Transverse colon (tissue), 4 donors: ENCODE measurements around the gene PLVAP. TPM values are rescaled to one million over a fixed set of nuclear protein-coding genes. Genes with fewer than 3 reads are reported as not detected.

Experiments used
- DNase-seq: peaks from one replicate; pipeline ENCODE4 v3.0.0-alpha.2; 2019
- H3K27ac ChIP-seq, 4 donors: fragments of 200-600 bp; sonication (generic); 2 replicates each; pipeline ENCODE4 v1.5.1; 2016 to 2018; ENCODE audit warnings: inconsistent platforms in 4 of 4
- H3K27me3 ChIP-seq: fragments of 200-600 bp; sonication (generic); 2 replicates; pipeline ENCODE4 v1.5.1; 2017; ENCODE audit warnings: inconsistent platforms
- H3K36me3 ChIP-seq, 4 donors: fragments of 200-600 bp; sonication (generic); 2 replicates each; pipeline ENCODE4 v1.5.1; 2017 to 2019; ENCODE audit warnings: inconsistent platforms in 4 of 4
- H3K4me1 ChIP-seq, 4 donors: fragments of 200-600 bp; sonication (generic); 2 replicates each; pipeline ENCODE4 v1.5.1; 2017 to 2020; ENCODE audit warnings: inconsistent platforms in 4 of 4
- H3K4me3 ChIP-seq, 4 donors: fragments of 200-600 bp; sonication (generic); 1 replicate in 1 of 4; 2 replicates in 3 of 4; pipeline versions ENCODE4 v1.5.1 to v1.6.1; 2017 to 2019; ENCODE audit warnings: inconsistent platforms in 4 of 4
- H3K9me3 ChIP-seq, 2 donors: fragments of 200-600 bp; sonication (generic); 2 replicates each; pipeline ENCODE4 v1.5.1; 2017 to 2019; ENCODE audit warnings: inconsistent platforms in 2 of 2
- EP300 ChIP-seq: sonication (generic); formaldehyde crosslinking; IDR thresholded peaks from one replicate; pipeline ENCODE4 v1.6.1; 2017; ENCODE audit warnings: antibody characterized with exemption, low read depth
- POLR2A ChIP-seq: fragments of 450-650 bp; IDR thresholded peaks from one replicate; pipeline ENCODE4 v1.6.1; 2016; ENCODE audit warnings: antibody characterized with exemption, mild to moderate bottlenecking, moderate library complexity
- POLR2AphosphoS5 ChIP-seq, 3 donors: sonication (generic); formaldehyde crosslinking; IDR thresholded peaks; one replicate each; pipeline ENCODE4 v1.6.1; 2016; ENCODE audit warnings: antibody characterized with exemption in 3 of 3
- WGBS, 2 donors: methylation state at CpG; one replicate each; pipeline ENCODE4 v1.1.5; 2018; ENCODE audit warnings: low coverage in 1 of 2; 5-methylcytosine and 5-hydroxymethylcytosine counted together
- in situ Hi-C, 4 donors: fragments of 200-750 bp; cut with MboI; loops; one replicate each; pipeline versions ENCODE4 v1.15.0 to v1.15.1; 2017; ENCODE audit warnings: low sequenced_read_pairs in 3 of 4, low pct_ligation_motif_present in 1 of 4, low pct_unique_long_range_greater_than_20kb in 1 of 4
- intact Hi-C: fragments of 100-400 bp; cut with DNase I; formaldehyde crosslinking; loops from one replicate; pipeline ENCODE4 v1.15.1; 2023; ENCODE audit warnings: low total_unique reads
- total RNA-seq, 4 donors: library from RNA; depleted of rRNA; stranded (reverse); fragments of >200 nt; gene quantifications; one replicate each; pipeline ENCODE4 v1.1.0, GENCODE V29; 2016
- TF ChIP-seq, protein P1 (sequence below), 5 experiments: fragments of 200-600 bp in 3 of 5; fragments of 450-650 bp in 2 of 5; sonication (generic) in 3 of 5; IDR thresholded peaks; 1 replicate in 2 of 5; 2 replicates in 3 of 5; pipeline ENCODE4 v1.5.1; 2016 to 2017; ENCODE audit warnings: antibody characterized with exemption in 5 of 5, inconsistent platforms in 3 of 5, mild to moderate bottlenecking in 2 of 5, moderate library complexity in 1 of 5

Gene PLVAP
- total RNA-seq, 4 donors from 2014 or later = 3.0 to 37.0 (median 19.2) TPM

- WGBS, 2 donors = 60 to 70% methylated on average over 1 to 7 of the region's 7 CpGs
- in situ Hi-C loops = no loop called here
- Histone ChIP-seq H3K4me1 (no peaks in the 10 kb centered on the region), H3K4me3 (no peak overlapping the region), H3K36me3 (no peaks in the 10 kb centered on the region), H3K27ac (no peak overlapping the region), H3K9me3 (no peaks in the 10 kb centered on the region), H3K27me3 (no peaks in the 10 kb centered on the region)
- intact Hi-C loops = no loop called here
- DNase-seq = no peak
- TF ChIP-seq, protein P1, sequence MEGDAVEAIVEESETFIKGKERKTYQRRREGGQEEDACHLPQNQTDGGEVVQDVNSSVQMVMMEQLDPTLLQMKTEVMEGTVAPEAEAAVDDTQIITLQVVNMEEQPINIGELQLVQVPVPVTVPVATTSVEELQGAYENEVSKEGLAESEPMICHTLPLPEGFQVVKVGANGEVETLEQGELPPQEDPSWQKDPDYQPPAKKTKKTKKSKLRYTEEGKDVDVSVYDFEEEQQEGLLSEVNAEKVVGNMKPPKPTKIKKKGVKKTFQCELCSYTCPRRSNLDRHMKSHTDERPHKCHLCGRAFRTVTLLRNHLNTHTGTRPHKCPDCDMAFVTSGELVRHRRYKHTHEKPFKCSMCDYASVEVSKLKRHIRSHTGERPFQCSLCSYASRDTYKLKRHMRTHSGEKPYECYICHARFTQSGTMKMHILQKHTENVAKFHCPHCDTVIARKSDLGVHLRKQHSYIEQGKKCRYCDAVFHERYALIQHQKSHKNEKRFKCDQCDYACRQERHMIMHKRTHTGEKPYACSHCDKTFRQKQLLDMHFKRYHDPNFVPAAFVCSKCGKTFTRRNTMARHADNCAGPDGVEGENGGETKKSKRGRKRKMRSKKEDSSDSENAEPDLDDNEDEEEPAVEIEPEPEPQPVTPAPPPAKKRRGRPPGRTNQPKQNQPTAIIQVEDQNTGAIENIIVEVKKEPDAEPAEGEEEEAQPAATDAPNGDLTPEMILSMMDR (IDR thresholded peaks at IDR 0.05) = no peak
- peak; percentile 10 for TF ChIP-seq EP300
Observed at GRCh38 chr19:17358395-17358794, 18.7 kb downstream of the PLVAP start.

- intact Hi-C loops = no loop called here
- DNase-seq = no peak
- TF ChIP-seq, protein P1 (IDR thresholded peaks at IDR 0.05) = no peak
- TF ChIP-seq POLR2A (no peak), POLR2AphosphoS5 (IDR thresholded peaks at IDR 0.05) (no peak), EP300 (no peak)
- Histone ChIP-seq H3K4me1 (no peaks in the 10 kb centered on the region), H3K9me3 (no peaks in the 10 kb centered on the region), H3K27me3 (peaks cover 2% of the 10 kb centered on the region), H3K27ac (no peak overlapping the region), H3K36me3 (no peaks in the 10 kb centered on the region), H3K4me3 (no peak overlapping the region)
- in situ Hi-C loops = no loop called here
- 54 to 64% methylated on average over 4 to 11 of the region's 11 CpGs for WGBS, 2 donors
Observed at GRCh38 chr19:17357724-17358123, 19.4 kb downstream of the PLVAP start.

DNA sequence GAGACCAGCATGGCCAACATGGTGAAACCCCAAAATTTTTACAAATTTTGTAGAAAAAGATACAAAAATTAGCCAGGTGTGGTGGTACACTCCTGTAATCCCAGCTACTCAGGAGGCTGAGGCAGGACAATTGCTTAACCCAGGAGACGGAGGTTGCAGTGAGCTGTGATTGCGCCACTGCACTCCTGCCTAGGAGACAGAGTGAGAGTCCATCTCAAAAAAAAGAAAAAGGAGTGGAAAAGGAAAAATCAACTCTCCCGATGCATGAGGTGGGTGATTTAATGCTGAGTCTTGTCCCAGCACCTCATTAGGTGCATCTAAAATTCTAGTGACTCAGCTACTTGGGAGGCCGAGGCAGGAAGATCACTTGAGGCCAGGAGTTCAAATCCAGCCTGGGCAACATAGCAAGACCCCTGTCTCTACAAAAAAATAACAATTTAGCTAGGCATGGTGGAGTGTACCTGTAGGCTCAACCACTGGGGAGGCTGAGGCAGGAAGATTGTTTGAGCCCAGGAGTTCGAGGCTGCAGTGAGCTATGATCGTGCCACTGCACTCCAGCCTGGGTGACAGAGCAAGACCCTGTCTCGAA lies 20.0 kb downstream of the PLVAP start:
- in situ Hi-C loops = no loop called here
- DNase-seq = no peak
- no peak overlapping the region for H3K4me3 ChIP-seq
- WGBS, 2 donors = 79 to 93% methylated on average over 6 to 7 of the region's 7 CpGs
- no peaks in the 10 kb centered on the region for H3K4me1 ChIP-seq
- TF ChIP-seq POLR2A (no peak), POLR2AphosphoS5 (IDR thresholded peaks at IDR 0.05) (no peak), EP300 (no peak)
- TF ChIP-seq, protein P1 (IDR thresholded peaks at IDR 0.05) = no peak
- H3K9me3 ChIP-seq = no peaks in the 10 kb centered on the region
- peaks cover 5% of the 10 kb centered on the region for H3K27me3 ChIP-seq
- no peaks in the 10 kb centered on the region for H3K36me3 ChIP-seq
- intact Hi-C loops = no loop called here
- H3K27ac ChIP-seq = no peak overlapping the region

DNA sequence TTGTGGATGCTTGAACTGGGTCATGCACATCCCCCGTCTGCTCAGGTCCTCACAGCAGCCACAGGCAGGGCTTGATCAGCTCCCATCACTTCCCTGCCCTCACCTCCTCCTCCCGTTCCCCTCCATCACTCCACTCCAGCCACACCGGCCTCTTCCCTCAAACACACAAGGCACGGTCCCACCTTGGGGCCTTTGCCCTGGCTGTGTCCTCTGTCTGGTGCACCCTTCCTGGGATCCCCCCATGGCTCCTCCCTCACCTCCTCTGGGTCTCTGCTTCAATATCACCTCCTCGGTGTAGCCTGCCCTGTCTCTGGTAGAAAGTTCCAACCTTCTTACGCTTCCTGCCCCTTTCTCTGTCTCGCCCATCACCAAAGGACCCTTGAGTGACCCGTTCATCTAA lies 23.8 kb downstream of the PLVAP start:
- intact Hi-C loops (no loop called here), in situ Hi-C loops (no loop called here)
- H3K4me3 ChIP-seq = no peak overlapping the region
- H3K27ac ChIP-seq = no peak overlapping the region
- H3K36me3 ChIP-seq = no peaks in the 10 kb centered on the region
- peaks cover 0 to 5% (median 0%) of the 10 kb centered on the region in 4 donors for H3K4me1 ChIP-seq
- H3K9me3 ChIP-seq = no peaks in the 10 kb centered on the region
- no peak for TF ChIP-seq POLR2A
- DNase-seq = no peak
- WGBS, 2 donors = 74 to 77% methylated on average over 6 to 8 of the region's 8 CpGs
- H3K27me3 ChIP-seq = peaks cover 28% of the 10 kb centered on the region

DNA sequence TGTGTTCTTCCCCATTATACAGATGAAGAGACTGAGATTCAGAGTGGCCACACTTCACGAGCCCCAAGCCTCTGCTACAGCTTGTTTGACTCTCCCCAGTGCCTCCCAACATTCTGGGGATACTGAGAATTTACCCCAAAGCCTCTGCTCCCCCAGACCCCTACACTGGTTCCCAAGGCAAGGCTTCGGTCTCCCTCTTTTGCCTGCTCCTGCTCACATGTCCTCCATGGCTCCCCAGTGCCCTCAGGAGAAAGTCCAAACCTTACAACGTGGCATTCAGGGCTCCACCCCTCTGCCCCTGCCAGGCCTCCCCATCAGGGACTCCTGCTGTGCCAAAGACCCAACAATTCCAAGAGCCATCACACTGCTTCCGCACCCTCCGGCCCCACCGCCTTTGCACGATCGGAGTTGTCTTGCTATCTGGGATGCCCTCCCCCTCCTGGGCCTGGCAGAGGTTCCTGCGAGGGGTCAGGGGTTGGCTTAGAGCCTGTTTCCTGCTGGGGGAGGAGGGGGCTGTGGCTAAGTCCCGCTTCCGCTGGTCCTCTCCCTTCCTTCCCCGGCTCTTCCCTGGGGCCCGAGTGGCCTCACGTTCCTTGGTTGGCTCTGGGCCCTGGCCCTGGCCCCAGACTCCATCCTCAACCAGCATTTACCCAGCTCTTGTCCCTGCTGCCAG lies 24.4 kb downstream of the PLVAP start:
- TF ChIP-seq EP300 (no peak), POLR2A (no peak)
- H3K4me3 ChIP-seq = no peak overlapping the region
- intact Hi-C loops (no loop called here), in situ Hi-C loops (no loop called here)
- no peak overlapping the region for H3K27ac ChIP-seq
- H3K36me3 ChIP-seq = no peaks in the 10 kb centered on the region
- 52 to 100% methylated on average over 1 to 14 of the region's 14 CpGs for WGBS, 2 donors
- no peak for DNase-seq
- H3K4me1 ChIP-seq = peaks cover 0 to 8% (median 0%) of the 10 kb centered on the region in 4 donors
- no peaks in the 10 kb centered on the region for H3K9me3 ChIP-seq
- H3K27me3 ChIP-seq = peaks cover 34% of the 10 kb centered on the region
